Activated CD4-positive, alpha-beta T cell treated with anti-CD3 and anti-CD28 coated beads, Interleukin-2, amount 50 U/mL, for 4 hours (primary cell): Measurements from ENCODE around the gene GRID1.

ENCODE experiments used
- DNase-seq, 2 experiments: peaks; one replicate each; pipeline ENCODE4 v3.0.0-alpha.2; 2020

GRID1 gene

DNA sequence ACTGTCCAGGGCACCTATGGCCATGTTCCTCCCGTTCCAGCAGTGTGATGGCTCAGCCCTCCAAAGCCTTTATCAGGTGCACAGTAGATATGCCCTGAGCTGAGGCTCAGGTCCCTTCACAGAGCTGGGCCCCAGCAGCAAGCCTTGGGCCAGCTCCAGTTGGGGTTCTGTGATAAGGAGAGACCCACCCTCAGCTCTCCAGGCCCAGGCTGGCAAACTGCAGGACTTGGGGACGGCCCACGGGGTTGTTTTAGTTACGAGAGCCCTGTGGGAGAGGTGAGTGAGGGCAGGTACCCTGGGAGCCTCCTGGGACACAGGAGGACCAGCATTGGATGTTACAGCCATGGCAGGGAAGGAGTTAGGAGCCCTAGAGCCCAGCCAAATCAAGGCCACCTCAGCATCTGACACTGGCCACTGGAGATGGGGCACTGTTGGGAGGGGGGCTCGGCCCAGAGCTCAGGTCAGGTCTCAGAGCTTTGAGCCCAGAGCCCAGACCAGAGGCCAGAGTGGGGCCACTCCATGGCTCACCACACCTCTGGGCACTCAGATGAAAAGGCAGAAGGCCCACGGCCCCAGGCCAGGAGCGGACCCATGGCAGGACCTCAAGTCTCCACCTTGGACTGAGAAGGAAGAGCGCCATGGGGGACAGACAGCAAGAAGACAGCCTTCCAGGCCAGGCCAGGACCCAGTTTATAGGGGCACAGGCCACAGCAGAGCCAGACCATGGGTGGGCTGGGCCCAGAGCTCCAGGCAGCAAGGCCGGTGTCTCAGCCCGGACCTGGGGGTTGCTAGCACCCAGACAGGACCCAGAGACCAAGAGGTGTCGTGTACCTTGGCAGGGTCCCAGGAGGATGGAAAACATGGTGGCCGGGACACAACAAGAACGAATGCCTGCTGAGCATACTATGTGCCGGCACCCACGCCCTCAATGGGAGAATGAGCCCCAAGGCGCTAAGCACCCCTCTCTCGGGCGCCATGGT, 12.8 kb downstream of the GRID1 start:
- DNase-seq = no peak

DNA sequence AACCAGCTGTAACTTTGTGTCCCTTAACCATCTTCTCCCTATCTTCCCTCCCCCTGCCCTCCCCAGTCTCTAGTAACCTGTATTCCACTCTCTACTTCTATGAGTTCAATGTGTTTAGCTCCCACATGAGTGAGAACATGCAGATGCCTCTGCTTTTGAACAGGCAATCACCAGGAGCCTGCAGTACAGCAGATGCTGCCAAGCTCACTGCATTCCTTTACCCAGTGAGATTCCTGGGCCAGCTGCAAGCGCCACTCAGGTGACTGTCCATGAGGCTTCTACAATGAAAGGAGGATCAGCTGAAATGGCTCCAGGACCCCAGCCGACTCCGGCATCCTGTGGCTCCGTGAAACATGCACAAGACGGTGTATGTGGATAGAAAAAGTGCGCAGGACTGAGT, 15.7 kb downstream of the GRID1 start:
- no peak for DNase-seq

DNA sequence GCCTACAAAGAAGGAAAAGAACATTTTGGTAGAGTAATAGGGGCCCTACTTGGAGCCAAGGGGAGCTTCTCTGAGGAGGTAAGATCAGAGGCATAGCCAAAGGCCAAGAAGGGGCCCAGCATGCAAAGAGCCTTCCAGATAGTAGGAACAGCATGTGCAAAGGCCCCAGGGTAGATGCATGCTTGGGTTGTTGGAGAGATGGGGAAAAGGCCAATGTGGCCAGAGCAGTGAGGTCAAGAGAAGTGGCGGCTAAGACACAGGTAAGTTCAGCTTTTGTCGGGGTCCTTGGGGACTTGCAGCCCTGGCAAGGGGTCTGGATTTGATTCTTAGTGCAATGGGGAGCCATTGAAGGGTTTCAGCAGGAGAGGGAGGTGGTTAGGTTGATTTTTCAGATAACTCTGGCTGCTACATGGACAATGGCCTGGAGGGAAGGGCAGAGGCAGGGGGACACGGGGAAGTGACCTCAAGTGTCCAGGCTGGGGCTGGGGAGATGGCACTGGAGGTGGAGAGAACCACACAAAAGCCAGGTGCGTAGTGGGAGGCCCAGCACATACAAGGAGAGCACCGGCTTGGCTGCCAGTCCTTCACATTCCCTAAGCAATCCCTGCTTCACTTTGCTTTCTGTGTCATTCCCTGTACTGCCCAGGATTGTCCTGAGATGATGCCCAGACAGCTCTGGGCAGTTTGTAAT, 16.5 kb downstream of the GRID1 start:
- DNase-seq = no peak

DNA sequence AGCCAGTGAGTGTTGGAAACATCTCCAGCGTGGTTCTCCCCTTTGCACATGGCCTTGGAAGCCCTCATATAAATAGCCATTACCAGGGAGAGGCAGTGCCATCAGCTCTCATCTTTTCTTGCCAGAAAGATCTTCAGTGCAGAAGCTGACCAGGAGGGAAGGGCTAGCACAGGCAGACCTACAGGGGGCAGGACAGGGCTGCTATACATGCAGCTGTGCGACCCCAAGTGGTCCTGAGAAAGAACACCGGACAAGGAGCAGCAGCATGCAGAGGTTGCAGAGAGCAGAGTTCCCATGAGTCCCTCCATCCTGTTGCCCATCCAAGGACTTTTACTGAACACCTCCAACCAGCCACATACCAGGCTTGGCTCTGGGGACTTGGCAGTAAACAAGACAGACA, 17.1 kb downstream of the GRID1 start:
- no peak for DNase-seq

DNA sequence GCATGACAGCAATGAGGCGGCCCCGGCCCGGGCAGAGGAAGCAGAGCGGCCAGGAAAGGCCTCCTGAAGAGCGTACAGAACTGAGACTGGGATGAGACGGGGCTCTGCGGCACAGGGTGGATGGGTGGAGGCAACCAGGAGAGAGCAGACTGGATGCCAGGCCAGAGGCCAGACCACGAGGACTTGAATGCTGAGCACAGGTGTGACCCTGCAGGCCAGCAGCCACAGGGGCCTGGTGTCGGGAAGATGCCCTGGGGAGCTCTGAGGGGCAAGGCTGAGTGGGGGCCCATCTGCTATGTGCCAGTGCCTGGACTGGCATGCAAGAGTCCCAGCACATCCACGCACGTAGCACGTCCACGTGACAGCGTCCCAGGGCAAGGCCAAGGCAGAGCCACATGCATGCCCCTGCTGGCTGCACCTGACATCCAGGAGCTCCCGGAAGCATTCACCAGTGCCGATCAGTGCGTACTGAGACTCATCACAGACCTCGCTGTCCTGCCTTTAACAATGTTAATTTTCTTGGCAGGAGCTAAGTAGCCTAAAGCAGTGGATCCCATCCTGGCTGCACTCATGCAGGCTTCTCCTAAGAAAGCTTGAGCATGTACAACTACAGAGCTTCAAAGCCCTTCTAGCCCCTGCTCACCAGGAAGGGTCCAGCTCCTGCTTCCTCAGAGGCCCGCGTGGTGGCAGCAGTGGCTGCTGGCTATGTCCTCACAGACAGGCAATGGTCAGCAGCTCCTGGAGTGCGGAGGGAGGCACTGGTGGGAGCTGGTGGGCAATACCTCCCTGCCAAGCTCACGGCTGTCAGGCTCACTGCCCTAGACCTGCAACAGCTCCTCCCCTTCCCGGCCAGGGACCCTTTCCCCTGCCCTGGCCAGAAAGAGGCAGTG, 18.0 kb downstream of the GRID1 start:
- no peak for DNase-seq

DNA sequence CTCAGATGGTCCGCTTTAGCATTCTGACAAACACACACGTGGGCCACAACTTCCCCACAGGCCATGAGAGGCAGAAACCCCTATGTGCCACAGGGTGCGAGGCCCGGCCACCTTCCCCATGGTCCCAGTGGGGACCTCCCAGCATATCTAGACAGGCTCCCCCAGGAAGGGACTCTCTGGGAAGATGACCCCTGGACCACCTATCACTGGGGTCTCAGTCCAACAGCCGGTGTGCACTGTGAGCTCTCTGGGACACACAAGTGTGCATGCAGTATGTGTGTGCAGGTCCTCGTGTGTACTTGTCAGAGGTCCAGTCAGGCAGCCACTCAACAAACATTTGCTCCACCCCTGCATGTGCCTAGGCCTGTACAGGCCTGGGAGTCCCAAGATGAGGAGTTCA, 18.7 kb downstream of the GRID1 start:
- DNase-seq = no peak

DNA sequence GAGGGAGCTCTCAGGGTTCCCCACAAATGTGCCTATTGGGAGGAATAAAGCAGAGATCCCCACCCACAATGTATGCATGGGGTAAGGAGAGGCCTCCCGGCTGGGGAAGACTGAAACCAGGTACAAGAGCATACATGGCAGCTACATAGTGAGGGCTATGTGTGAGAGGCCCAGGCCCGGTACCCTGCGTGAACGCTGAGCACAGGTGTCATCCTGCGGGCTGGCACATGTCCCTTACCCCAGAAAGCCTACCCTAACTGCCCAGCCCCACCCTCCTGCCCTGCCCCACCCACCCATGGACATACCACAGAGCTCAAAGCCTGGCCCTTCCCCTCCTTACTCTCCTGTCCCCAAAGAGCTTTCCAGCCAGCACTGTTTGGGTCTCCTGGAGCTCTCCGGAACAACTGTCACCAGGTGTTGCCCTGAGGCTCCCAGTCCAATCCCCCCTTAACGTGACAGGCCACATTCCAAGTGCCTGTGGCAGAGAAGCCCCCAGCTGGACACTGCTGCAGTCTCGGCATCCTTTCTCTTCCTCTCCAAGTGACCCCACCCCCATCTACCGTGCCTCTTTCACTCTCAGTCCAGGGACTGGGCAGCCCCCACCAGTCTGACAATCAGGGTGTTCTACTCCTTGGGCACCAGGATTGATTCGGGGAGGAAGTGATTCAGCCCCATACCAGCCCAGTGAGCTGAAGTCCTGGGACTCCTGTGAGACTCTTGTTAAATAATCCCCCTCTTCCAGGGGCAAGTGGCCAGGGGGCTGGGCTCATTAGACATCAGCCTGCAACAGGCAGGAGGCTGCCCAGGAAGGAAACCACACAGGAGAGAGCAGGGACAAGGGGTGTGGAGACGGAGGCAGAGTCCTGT, 19.6 kb downstream of the GRID1 start:
- no peak for DNase-seq

DNA sequence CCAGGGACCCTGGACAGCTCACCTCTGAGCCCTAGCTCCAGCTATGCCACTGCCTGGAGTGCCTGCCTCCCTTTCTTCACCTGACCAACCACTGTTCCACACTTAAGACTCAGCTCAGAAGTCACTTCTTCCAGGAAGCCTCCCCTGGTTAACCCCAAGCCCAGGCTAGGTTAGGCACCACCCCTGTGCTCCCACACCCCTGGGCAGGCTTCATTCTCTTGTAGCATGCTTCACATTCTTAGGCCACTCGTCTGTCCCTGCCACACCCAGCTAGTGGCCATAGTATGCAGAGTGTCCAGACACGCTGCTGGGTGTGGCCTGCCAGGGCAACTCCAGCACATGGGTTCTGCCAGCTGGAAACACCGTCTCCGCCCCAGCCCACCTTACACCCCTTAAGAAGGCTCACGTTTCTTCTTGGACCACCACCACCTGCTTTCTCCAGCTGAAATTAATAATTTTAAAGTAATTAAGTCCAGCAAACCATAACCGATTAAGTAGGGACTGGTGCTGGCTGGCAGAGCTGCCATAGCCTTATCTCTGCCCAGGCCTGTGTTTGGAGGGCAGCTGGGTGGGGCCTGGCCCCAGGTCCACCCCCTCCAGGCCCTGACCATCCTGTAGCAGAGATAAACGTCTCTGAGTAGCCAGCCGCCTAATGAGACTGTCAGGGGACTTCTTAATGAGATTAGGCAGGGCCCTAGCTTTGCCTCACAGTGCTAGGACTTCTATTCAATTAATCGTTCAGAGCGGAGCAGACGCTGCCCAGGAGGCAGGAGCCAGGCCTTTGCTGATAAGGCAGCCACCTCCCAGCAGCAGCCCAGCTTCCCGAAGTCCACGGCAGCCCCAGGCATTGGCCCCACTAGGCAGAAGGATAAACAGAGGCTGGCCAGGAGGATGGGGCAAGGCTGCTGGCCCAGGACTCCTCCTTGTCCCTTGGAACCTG, 20.5 kb downstream of the GRID1 start:
- no peak for DNase-seq

DNA sequence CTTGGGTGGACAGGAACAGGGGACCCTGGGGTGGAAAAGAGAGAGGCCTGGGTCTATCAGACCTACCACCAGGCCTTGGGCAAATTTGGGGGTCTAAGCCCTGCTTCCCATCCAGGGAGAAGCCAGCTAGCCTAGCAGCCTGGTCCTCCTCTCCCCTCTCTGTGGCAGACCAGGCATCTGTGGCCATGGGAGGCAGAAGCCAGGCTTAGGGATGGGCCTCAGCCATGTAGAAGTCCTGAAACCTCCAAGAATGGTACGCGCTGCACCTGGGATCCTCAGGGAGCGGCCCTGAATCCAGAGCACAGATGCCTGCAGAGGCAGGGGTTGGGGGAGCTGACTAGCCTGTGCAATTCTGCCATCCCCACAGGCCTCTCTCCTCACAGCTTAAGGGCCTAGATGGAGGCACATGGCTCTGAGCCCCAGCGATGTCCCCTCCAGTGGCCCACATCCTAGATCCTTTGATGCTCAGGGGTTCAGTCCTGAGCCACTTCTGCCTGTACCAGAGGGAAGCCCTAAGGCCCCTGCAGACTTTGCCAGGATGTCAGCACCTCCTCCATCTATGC, 21.2 kb downstream of the GRID1 start:
- DNase-seq = no peak

DNA sequence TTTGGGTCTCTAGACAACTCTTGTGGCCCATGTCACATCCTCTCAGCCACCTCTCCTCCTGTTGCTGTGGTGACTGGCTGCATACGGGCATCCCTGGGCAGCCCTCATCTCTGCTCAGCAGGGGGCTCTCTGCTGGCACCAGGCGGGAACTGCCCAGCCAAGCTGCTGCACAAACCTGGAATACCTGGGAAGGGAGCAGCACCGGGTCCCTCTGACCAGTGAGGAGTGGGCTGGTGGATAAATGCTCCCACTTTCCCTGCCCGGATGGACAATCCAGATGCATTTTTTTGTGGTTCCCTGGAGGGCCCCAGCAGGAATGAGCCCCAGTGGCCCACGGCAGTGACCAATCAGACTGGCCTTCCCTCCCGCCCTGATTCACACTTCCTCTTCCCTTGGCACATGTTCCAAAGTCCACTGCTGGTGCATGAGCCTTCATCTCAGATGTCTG, 21.9 kb downstream of the GRID1 start:
- DNase-seq = no peak

DNA sequence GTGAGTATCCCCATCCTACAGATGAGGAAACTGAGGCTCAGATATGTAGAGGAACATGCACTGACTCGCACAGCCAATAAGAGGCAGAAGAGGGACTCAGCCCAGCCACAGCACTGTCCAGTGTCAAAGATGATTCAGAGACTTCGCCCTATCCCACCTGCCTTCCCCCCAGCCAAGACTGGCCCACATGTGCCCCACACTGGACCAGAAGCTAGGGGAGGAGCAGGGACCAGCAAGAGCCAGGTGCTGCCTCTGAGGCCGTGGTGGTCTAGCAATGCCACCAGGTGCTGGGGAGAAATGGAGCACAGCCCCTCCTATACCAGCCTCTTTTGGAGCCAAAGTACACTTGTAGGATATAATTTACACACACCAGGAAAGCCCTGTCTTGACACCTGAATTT, 22.3 kb downstream of the GRID1 start:
- no peak for DNase-seq

DNA sequence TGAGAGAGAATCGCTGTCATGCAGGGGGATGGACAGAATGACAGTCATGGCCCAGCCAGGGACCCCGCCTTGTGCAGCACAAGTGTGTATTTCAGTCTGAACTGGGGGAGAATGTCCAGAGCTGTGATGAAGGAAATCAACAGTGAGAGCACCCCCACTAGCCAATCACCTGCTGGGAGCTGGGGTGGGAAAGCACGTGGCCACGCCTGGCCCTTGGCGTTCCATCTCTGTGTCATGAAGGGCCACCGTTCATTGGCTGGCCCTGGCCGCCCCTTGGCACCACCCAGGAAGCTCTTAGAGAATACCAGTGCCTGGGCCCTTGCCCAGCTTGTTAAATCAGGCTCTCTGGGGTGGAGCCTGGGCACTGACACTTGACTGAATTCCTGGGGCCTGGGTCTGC, 22.8 kb downstream of the GRID1 start:
- no peak for DNase-seq

DNA sequence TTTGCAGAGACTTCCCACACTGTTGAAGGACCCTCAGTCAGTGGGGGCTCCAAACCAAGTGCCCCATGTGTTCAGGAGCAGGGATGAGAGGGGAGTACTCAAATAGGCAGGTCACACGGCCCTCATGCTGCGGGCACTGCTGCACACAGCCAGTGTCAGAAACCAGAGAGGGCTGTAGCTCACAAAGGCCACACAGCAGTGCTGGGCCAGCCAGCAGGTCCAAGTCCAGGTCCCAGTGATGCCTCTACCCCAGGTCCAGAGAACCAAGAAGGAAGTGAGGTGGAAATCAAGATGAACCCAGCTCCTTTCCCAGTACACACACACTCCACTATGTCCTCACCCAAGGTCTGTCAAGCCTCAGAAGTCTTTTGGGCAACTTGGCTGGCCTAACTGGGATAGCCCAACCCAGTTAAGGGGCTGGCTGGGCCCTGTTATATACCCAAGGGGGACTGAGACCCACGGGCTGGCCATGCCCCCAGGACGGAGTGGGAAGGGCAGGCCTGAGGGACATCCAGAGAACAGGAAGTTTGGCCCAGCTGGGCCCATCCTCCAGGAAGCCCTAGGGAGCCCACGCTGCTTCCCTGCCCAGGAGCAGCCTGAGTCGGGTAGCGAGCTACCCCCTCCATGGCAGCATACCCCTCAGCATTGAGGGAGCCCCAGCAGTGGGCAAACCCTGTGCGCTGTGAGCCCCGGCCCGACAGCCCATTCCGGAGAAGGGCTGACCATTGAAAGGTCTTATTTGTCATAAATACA, 24.3 kb downstream of the GRID1 start:
- no peak for DNase-seq

DNA sequence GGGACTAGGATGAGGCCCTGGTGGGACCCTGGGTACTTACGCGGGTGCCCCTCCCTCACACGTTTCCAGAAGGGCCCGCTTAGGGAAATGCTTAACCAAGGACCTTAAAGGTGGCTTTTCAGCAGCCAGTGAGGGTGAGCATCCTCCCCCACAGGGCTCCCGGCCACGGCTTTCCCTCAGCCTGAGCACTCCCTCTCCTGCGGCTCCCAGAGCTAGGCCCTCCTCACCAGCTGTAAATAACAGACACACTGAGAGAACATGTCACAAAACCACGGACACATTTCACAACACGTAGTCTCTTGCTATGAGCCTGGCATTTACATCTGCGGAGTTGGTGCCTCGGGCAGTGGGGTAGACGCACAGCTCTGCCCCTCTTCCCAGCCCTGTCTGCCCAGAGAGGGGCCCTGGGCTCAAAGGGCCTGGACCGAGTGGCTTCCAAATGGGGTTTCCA, 25.2 kb downstream of the GRID1 start:
- no peak for DNase-seq

DNA sequence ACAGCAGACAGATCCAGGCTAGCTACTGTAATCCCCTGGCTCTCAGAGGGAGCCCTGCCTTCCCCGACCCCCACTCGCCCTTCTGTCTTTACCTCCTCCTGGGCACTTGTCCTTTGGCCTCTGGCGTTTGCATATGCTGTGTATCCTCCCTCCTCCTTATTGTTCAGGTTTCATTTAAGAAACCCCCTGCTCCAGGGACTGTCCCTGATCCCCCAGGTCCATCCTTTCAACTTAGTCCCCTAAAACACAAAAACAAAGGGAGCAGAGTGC, 25.7 kb downstream of the GRID1 start:
- DNase-seq = no peak

DNA sequence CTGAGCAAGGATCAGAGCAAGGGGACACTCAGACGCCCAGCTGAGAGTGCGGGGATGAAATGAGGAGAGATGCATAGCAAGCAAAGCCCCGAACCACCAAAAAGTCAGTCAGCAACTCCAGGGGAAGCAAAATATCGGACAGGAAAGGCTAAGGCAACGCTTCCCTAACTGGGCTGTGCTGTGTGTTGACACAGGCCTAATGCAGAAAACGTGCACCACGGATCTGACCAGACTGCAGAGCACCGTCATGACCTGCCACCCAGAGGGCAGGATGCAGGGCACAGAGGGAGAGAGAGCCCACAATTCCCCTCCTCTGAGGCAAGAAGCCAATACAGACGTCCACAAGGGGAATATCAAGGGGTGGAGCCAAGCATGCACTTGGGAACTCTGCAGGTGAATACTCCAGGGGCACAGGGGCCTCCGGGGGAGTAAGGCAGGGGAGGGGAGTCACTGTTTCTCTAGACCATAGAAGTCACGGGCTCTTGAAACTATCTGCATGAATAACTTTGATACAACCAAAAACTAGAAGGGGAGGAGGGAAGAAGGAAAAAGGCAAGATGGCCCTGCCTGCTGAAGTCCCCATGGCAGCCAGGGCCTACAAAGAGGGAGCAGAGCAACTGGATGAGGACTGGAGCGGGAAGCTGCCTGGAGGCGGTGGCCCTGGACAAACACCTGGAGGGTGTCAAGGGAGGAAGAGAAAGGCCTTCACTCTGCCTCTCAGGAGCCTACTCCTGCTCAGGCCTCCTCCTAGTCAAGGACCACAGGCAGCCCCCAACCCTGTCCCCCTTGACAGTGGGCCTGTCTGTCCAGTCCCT, 26.2 kb downstream of the GRID1 start:
- no peak for DNase-seq

DNA sequence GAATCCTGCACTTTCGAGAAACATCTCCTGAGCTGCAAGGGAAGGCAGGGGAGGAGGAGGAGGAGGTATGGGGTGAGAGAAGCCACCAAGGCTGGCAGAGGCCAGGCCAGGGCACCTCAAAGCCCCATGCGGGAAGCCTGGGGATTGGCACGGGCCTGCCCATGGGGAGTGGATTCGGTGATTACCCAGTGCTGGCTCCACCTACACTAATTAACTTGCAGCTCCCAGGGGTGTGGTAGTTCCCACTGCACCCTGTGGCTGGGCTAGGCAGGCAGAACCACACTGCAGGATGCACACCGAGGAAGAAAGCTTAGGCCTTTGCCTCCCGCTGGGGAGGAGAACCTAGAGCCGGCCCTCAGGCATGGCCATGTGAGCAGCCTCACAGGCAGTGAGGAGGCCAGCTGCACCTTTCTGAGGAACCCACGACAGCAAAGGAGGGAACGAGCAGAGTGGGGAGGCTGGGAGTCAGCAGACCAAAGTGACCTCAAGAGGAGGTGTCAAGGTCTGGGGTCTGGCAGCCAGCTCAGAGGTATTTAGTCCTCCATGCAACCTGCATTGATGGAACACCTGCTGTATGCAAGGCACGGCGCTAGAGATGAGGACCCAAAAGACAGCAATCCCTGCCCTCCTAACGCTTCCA, 27.2 kb downstream of the GRID1 start:
- no peak for DNase-seq

DNA sequence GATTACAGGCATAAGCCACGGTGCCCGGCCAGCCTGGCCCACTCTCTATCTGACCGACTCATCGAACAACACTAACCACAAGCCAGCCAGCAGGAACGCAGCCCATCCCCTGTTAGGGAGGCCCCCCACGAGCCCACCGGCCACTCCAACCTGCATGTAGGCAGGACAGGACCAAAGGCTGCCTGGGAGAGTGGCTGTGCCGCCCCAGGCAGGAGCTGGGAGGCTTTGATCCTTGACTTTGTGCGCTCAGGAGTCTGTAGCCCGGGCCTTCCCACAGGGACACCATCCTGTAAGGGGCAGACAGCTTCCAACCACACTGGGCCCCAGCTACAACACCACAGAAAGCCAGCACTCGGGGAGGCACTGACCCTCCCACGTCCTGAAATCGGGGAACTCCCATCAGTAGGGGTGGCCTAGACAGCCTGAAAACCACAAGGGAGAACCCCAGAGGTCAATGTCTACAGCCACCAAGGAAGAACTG, 29.4 kb downstream of the GRID1 start:
- no peak for DNase-seq
